GM12891 (cell line): ENCODE measurements around the gene CA14.

Experiments
- POLR2A ChIP-seq: IDR thresholded peaks from 2 replicates; pipeline ENCODE4 v1.6.1; 2011; ENCODE audit warnings: low read depth, low read length, control low read depth
- POLR2AphosphoS5 ChIP-seq: IDR thresholded peaks from 2 replicates; pipeline ENCODE4 v1.6.1; 2011; ENCODE audit warnings: low read depth, low read length, control low read depth
- SPI1 ChIP-seq: IDR thresholded peaks from 2 replicates; pipeline ENCODE4 v1.6.1; 2011; ENCODE audit warnings: low read depth, low read length, control low read depth
- TAF1 ChIP-seq: IDR thresholded peaks from 2 replicates; pipeline ENCODE4 v1.6.1; 2011; ENCODE audit warnings: low read depth, low read length, control low read depth

- TF ChIP-seq POLR2A (no peak), POLR2AphosphoS5 (no peak), SPI1 (no peak), TAF1 (no peak)
Measured at GRCh38 chr1:150302338-150302737, 44.8 kb downstream of the CA14 start.
